Transverse colon (tissue), 3 donors: ENCODE results near the gene CACNA1S.

Experiments used
- EP300 ChIP-seq: sonication (generic); formaldehyde crosslinking; IDR thresholded peaks from one replicate; pipeline ENCODE4 v1.6.1; 2017; ENCODE audit warnings: antibody characterized with exemption, low read depth
- TF ChIP-seq, protein P1 (sequence below), 5 experiments: fragments of 200-600 bp in 3 of 5; fragments of 450-650 bp in 2 of 5; sonication (generic) in 3 of 5; IDR thresholded peaks; 1 replicate in 2 of 5; 2 replicates in 3 of 5; pipeline ENCODE4 v1.5.1; 2016 to 2017; ENCODE audit warnings: antibody characterized with exemption in 5 of 5, inconsistent platforms in 3 of 5, mild to moderate bottlenecking in 2 of 5, moderate library complexity in 1 of 5

DNA sequence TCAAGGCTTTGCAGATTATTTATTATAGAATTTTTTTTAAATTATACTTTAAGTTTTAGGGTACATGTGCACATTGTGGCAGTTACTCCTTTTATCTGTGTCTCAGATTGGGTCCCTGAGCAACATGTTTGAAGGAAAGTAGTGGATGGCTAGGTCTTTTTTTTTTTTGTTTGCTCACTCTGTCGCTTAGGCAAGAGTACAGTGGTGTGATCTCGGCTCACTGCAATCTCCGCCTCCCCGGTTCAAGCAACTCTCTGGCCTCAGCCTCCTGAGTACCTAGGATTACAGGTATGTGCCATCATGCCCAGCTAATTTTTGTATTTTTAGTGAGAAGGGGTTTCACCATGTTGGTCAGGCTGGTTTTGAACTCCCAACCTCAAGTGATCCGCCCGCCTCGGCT lies 49.1 kb downstream of the CACNA1S start:
- no peak for TF ChIP-seq EP300
- TF ChIP-seq, protein P1, sequence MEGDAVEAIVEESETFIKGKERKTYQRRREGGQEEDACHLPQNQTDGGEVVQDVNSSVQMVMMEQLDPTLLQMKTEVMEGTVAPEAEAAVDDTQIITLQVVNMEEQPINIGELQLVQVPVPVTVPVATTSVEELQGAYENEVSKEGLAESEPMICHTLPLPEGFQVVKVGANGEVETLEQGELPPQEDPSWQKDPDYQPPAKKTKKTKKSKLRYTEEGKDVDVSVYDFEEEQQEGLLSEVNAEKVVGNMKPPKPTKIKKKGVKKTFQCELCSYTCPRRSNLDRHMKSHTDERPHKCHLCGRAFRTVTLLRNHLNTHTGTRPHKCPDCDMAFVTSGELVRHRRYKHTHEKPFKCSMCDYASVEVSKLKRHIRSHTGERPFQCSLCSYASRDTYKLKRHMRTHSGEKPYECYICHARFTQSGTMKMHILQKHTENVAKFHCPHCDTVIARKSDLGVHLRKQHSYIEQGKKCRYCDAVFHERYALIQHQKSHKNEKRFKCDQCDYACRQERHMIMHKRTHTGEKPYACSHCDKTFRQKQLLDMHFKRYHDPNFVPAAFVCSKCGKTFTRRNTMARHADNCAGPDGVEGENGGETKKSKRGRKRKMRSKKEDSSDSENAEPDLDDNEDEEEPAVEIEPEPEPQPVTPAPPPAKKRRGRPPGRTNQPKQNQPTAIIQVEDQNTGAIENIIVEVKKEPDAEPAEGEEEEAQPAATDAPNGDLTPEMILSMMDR (IDR thresholded peaks at IDR 0.05): no peak
